Liver (tissue), 3 donors: ENCODE data around the gene N4BP2.

Experiments used
- CTCF ChIP-seq: fragments of 150-350 bp; IDR thresholded peaks from 2 replicates; pipeline ENCODE4 v1.5.1; 2017; ENCODE audit warnings: improper control_type of control experiment, low read depth, low read length; ENCODE audit not compliant: missing input control
- TAF1 ChIP-seq: conservative IDR thresholded peaks from 2 replicates; pipeline ENCODE4 v1.6.1; 2016; ENCODE audit warnings: antibody characterized with exemption, mild to moderate bottlenecking
- donor health status: healthy.
- donor health status: healthy.

GRCh38 chr4:40149960-40150385 lies 93.3 kb downstream of the N4BP2 start:
- TF ChIP-seq TAF1 (no peak), CTCF (peak; percentile 91)
